ENCODE measurements around the gene SMIM1.
A peak's percentile ranks its signal among the peaks of the same experiment; 100 is the strongest.

SMIM1 gene

DNA sequence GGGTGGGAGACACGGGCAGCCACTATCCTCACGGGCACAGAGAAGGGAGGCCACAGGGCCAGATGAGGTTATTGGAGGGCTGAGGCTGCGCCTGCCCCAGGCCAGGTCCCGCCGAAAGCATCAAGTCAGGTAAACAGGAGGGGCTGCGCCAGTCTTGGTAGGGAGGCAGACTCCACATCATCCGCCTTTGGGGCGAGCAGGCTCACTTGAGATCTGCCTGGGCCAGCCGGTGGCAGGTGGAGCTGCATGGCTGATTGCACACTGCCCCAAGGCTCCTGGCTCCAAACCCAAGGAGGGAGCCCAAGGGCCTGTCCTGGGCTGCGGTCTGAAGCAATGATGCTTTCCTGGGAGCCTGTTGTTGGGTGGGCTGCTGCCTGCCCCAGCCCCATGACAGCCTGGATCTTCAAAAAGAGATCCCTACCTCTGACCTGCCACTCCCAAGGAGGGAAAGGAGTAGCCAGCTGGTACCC, 4.6 kb downstream of the SMIM1 start:
- DNase-seq (ENCODE audit: low spot score) = no peak

DNA sequence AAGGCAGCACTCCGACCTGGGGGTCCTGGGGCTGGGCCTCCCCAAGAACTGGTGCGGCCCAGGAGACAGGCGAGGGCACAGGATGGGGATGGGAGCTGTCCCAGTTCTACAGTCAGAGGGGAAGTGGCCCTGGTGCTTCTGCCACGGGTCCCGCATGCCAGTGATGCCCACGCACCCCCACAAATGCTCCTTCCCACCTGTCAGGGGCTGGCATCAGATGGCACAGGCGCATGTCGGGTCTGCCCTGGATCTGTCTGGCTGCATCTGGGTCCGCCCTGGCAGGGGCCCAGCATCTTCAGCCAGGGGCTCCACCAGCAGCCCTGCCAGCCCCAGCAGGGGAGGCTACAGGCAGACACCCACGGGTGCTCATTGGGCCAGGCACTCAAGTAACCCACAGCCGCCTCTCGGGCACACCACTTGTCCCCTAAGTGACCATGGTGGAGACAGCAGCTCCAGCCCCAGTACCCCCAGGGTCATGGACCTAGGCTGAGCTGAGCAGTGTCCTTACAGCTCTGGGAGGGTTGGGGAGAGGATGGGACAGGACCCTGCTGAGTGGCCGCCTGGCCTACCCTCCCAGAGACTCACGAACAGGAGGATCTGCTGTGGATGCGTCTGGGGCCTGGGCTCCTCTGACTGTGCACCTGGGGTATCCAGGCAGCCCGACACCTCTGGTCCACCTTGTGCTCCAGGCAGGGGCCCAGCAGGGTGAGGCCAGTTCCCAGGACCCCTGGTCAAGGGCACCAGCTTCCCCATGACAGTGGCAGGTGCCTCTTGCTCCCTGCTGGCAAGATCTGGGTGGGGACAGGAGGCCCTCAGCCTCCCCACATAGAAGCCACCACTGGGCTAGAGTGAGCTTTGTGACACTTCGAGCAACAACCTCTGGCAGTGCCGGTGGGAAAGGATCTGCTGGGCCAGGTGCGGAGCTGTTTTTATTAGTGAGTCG, 5.4 kb downstream of the SMIM1 start:
- peak; percentile 60 for DNase-seq (ENCODE audit: low spot score)

DNA sequence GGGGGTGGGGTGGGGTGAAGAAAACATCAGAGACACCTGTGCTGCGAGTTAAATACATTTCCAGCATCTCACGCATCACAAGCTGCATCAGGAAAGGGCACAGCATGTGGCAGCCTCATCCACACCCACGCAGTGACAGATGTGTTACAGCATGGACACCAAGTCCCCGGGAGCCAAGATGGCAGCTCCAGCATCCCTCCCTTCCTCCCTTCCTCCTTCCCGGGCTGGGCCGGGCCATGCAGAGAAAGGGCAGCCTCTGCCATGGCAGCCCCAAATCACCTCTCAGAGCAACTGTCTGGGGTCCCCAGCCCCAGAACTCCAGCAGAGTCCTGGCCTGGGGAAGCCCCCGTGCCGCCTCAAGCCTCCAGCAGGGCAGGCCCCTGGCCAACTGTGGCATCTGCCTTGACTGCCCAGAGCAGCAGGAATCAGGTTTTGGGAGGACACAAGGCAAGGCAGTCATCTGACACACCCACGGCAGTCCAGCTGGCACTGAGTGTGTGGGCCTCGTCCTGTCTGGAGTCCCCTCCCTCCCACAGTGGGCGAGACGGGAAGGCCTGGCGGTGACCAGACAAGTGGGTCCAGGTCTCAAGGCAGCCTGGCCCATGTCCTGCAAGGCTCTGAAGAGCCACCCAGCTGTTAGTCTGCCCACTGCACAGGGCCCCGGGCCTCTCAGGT, 6.2 kb downstream of the SMIM1 start:
- no peak for DNase-seq (ENCODE audit: low spot score)

DNA sequence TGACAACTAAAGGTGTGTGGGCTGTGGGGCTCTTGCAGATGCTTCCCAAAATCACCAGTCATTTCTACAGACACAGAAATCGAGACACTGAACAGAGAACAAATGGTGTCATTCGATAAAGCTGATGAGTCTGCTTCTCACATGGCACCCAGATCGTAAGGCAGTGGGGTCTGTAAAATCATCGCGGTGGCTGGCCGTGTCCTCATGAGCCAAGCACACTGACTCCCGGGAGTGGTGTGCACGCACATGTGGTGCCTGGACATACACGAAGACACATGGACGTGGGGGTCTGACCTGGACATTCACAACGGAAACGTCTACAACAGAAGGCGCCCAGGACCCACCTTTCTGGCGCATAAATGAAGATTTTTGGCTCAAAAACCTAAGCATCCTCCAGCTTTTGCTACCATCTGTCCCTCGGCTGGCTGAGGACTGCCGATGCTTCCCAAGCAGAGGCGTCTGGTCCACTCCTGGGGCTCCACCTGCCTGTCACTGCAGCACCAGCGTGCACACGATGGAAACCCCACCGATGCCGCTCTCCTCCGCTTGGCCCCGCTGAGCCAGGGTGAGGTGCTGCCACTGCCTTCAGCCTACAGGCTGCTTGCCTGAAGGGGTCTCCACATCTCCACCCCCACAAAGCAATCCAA, 6.8 kb downstream of the SMIM1 start:
- DNase-seq (ENCODE audit: low spot score) = no peak

DNA sequence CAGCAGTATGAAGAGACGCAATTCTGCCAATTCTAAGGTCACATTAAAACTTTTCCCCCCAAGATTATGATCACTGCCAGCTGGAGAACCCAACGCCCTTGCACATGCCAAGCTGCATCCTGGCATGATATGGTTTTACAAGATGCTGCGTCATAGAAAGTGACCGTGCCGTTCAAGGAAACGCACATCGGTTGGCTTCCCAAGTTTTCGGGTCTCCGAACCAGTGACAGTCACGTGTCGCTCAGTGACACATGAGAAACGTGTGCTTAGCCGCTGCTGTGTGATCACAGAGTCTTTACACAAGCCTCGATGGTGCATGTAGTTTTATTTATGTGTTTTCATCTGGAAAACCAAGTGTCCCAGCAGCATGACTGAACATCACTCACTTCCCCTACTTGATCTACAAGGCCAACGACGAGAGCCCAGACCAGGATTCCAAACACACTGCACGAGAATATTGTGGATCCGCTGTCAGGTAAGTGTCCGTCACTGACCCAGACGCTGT, 7.4 kb downstream of the SMIM1 start:
- DNase-seq (ENCODE audit: low spot score) = no peak

- DNase-seq (ENCODE audit: low spot score) = no peak
Measured at GRCh38 chr1:3780901-3781300, 8.4 kb downstream of the SMIM1 start.

DNA sequence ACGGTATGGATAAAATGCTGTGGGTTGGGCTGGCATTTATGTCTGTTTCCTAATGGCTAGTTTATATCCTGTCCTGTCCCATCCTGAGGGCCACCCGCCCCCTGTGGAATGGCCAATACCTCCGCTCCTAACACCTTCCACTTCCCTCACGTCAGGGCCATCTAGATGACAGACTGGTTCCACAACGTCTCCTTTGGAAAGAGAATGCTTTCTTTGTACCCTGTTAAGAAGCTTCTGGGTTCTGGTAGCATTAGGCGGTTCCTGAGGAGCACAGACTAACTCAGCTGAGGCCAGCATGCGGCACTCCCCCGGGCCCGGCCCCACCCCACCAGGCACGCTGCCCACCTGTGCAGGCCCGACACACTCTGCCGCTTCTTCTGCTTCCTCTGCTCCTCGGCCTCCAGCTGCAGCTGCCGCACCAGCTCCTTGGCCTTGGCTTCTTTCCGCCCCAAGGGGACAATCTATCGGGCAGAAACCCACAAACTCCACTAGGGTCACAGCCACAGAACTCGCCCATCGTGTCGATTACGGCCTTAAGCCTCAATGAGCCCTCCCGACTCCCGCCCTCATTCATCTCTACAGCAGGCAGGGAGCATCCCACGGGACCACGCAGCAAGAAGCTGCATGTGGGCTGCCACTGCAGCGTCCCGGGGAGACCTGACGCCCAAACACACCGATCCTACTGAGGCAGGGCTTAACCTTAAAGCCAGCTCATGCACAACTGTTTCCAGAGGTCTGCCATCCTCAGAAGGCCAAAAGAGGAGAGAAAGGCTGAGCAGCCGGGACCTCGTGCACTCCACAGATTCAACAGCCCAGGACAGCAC, 11.3 kb downstream of the SMIM1 start:
- DNase-seq (ENCODE audit: low spot score) = no peak

GRCh38 chr1:3785045-3785444, 12.5 kb downstream of the SMIM1 start:
- DNase-seq (ENCODE audit: low spot score) = no peak

DNA sequence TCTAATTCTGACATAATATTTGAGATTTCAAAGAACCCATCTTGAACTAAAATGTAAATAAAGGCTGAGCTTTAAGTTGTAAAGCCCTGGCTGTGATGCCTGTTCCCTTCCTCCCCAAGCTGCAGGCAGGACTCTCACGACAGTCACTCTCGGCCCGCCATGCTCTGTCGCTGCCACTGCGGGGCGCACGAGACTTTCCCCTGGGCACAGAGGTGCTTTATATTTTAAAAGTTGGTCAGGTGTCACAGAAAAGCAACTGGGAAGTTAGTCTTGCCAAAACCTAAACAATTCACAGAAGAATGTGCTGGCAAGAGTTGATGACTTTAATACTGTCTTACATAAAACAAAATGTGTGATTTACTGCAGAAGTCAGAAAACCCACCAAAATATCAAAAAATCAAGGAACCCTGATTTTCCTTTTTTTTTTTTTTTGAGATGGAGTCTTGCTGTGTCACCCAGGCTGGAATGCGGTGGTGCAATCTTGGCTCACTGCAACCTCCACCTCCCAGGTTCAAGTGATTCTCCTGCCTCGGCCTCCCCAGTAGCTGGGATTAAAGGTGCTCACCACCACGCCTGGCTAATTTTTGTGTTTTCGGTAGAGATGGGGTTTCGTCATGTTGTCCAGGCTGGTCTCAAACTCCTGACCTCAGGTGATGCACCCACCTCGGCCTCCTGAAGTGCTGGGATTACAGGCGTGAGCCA, 13.1 kb downstream of the SMIM1 start:
- DNase-seq (ENCODE audit: low spot score) = no peak

DNA sequence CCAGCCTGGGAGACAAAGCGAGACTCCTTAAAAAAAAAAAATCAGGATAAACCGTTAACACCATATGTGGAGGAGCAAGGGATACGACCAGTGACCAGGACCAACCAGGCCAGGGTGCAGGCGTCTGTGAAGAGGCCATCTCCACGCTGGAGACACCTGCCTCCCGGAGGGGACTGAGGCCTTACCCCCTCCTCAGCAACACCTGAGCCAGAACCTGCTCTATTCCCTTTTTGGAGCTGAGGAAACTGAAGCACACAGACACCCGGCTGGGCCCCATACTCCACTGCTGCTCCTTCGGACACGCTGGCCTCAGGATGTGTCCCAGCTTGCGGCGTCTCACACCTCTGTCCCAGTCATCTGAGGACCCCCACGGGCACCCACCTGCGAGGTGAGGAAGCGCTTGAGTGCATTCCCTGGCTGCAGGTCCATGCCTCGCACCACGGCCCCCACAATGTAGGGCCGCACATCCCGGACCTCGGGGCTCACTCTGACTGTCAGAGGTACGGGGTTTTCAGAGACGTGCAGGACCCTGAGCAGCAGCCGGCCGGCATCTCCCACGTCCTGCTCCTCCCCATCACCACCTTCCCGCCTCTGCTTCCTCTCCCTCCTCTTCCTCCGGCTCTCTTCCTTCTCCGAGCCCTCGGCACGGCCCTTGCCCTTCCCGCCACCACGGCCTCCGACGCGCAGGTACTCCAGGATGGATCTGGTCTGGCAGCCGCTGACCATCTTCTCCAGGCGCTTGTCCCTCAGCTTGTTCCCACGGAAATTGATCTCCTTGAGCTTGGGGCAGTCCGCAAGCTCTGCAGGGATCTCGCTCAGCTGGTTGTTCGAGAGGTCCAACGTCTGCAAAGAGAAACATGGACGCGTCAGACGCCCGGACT, 14.2 kb downstream of the SMIM1 start:
- DNase-seq (ENCODE audit: low spot score) = no peak

- no peak for DNase-seq (ENCODE audit: low spot score)
Measured at GRCh38 chr1:3787349-3787715, 14.8 kb downstream of the SMIM1 start.

DNA sequence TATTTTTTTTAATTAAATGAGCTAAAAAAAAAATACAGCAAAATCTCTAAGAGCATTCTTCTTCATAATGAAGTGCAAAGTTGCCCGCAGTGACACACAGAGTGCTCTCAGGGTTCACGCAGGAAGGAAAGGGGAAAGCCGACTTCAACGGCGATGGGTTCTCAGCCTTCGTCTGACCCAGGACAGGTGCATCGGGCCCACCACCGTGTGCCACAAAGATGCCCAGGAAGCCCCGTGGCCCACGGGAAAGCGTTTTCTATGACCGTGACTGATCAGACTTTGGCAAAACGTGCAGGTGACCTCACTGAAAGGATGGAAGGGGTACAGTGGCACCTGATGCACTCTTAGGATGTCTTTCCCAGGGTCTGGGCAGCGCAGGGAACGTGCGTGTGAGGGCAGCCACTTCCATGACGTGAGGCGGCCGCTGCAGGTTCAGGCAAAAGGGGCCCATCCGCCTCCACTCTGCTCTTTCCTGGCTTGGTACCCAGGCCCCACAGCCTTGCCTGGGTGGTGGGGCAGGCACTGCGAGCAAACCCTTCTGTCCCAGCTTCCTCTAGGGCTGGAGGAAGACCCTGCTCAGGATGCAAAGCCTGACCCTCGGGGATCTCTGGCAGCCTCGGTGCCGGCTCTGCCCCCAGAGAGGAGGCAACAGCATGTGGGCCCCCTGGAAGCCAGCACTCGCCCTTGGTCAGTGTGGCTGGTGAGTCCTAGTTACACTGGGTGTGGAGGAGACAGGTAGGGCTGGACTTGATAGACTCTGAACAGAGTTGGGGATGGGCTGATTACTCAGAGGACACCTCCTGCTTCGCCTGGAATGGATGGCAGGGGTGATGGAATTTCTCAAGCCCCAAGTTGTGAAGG, 15.4 kb downstream of the SMIM1 start:
- no peak for DNase-seq (ENCODE audit: low spot score)

DNA sequence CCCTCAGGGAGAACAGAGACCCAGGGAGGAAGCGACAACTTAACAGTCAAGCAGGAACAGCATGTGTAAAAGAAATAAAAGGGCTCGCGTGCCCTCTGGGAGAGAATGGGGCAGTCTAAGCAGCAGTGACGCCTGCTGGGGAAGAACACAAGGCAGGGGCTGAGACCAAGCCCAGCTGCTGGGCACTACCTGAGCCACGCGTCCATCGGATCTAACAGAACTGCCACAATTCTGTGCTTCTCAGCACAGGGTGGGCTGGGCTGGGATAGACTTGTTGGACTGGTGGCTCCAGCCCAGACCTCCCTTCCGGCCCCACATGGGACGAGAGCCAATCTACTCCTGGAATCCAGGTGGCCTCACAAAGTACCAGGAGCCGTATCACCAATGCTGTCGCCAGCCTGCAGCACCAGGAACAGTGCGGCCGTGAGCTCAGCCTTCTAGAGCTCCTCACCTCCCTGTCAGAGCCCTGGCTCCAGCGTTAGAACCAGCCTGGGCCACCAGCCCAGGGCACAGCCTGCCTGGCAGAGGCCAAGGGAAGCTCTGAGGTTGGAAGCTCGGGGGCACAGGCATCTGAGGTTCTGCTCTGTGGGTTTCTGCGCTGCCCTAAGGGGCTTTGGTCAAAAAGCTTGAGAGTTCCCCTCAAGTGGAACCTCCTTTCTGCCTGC, 16.3 kb downstream of the SMIM1 start:
- DNase-seq (ENCODE audit: low spot score) = no peak

DNA sequence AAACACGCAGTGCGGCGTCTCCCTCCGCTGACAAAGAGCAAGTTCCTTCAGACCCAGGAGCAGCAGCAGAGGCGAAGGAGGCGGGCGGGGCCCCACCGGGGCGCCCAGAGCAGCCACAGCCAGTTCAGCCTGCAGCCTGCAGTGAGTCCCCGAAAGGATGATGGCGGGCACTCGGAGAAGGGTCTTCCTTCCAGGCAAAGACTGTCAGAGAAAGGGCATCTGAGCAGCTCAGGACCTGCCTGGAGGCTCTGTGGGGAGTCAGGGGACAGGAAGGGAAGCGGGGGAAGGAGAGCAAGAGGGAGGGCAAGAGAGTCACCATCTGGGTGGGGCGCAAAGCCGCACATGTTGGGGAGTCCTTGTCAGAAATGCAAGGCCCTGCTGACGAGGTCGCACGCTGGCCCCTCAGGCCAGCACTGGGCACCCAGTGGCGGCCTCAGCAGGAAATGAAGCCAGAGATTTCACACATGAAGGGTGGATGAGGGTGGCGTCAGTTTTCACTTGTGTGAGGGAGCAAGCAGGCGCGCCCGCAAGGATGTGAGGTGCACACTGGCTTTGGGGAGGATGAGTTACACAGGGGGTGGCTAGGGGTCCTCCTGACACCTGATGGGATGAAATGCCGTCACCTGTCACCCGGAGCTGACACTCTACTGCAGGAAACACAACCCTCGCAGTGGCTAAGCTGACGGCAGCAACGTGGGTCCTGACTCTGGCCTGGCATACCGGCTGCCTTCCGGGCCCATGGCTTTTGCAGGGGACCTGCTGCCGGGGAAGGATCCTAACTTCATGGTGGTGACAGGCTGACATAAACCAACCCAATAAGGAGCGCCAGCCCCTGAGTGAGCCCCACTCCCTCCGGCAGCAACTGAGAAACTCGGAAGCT, 17.1 kb downstream of the SMIM1 start:
- DNase-seq (ENCODE audit: low spot score) = no peak

DNA sequence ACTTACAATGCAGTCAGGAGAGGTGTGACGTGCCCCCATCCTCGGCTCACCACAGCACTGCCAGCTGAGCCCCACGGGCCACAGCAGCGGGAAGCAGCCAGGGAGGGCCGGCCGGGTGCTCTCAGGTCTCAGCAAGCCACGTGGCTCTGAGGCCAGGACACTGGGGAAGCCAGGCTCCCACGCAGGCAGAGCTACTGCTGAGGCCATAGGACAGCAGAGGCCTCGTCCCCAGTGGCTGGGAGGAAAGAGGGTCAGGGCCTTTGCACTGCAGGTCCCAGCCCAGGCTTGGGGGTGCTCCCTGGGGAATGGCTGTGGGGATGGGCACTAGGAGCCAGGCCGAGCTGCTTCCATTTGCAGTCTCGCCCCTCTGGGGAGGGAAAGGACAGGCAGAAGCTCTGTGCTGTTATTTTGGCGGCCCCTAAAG, 18.0 kb downstream of the SMIM1 start:
- DNase-seq (ENCODE audit: low spot score) = no peak

- DNase-seq (ENCODE audit: low spot score) = no peak
Measured at GRCh38 chr1:3790952-3791351, 18.4 kb downstream of the SMIM1 start.

- peak; percentile 54 for DNase-seq (ENCODE audit: low spot score)
Measured at GRCh38 chr1:3795453-3796214, 23.1 kb downstream of the SMIM1 start.

All from hepatic stellate cell (primary cell).